ENCODE data around the gene FMO5.

FMO5 gene

DNA sequence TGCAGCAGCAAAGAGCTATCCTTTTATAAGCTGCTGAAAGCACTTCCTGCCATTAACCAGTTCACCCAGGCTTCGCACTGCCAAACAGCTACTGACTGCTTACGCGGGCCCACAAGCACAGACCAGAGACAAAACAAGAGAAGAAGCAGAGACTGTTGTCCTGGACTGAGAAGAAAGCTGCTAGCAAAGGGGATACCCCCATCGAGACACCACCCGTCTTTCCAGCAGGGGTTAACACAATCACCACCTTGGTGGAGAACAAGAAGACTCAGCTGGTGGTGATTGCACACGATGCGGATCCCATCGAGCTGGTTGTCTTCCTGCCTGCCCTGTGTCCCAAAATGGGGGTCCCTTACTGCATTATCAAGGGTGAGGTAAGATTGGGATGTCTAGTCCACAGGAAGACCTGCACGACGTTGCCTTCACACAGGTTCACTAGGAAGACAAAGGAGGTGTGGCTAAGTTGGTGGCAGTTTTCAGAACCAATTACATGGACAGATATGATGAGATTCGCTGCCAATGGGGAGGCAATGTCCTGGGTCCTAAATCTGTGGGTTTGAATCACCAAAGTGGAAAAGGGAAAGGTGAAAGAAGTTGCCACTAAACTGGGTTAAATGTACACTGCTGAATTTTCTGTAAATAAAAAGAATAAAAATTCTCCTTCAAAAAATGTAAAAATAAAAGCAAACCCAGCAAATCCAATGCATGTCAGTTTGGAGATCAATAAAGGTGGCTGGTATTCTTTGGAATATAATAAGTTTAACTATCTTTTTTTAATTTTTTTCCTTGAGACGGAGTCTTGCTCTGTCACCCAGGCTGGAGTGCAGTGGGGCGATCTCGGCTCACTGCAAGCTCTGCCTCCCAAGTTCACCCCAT, 1.2 kb downstream of the FMO5 start:
- no peak for TF ChIP-seq YY1 (IDR thresholded peaks at IDR 0.05; ENCODE audit: insufficient read depth, insufficient read length)
- TF ChIP-seq ZNF274 (IDR thresholded peaks at IDR 0.05; ENCODE audit: low read depth, low read length) = no peak
- no peak for TF ChIP-seq SUZ12 (IDR thresholded peaks at IDR 0.05; ENCODE audit: extremely low read depth, insufficient read depth, insufficient read length)
- H3K9me3 ChIP-seq (ENCODE audit: insufficient read depth, low read length) = no peaks in the 10 kb centered on the region
- H3K27me3 ChIP-seq (ENCODE audit: insufficient read depth, insufficient read length) = peaks cover 28% of the 10 kb centered on the region
- H3K9ac ChIP-seq (ENCODE audit: insufficient read length, low read depth) = no peak overlapping the region
- DNase-seq (ENCODE audit: low read depth, low spot score) = no peak
- H3K4me3 ChIP-seq (ENCODE audit: insufficient read length, low read depth) = no peak overlapping the region
- no peaks in the 10 kb centered on the region for H3K4me1 ChIP-seq (ENCODE audit: insufficient read depth, insufficient read length)
- no peaks in the 10 kb centered on the region for H3K36me3 ChIP-seq (ENCODE audit: insufficient read depth, insufficient read length, low read length)

DNA sequence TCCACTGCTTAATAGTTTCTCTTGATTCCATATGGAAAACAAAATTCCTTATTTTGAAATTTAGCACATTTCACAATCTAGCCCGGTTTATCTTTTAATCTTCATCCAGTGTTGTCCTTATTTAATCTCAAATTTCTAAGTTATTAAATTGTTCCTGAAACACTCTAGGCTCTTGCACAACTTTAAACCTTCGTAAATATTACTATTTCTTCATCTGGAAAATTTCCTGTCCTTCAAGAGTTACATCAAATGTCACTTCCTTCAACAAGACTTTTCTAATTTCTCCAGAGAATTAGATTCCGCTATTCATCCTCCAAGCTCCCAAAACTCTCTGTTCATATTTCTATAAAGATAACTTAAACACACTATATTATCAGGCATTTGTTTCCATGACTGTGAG, 6.5 kb downstream of the FMO5 start:
- H3K36me3 ChIP-seq (ENCODE audit: insufficient read depth, insufficient read length, low read length) = no peaks in the 10 kb centered on the region
- no peak overlapping the region for H3K4me3 ChIP-seq (ENCODE audit: insufficient read length, low read depth)
- no peaks in the 10 kb centered on the region for H3K4me1 ChIP-seq (ENCODE audit: insufficient read depth, insufficient read length)
- H3K9ac ChIP-seq (ENCODE audit: insufficient read length, low read depth) = no peak overlapping the region
- no peak for DNase-seq (ENCODE audit: low read depth, low spot score)
- TF ChIP-seq YY1 (IDR thresholded peaks at IDR 0.05; ENCODE audit: insufficient read depth, insufficient read length) = no peak
- TF ChIP-seq SUZ12 (IDR thresholded peaks at IDR 0.05; ENCODE audit: extremely low read depth, insufficient read depth, insufficient read length) = no peak
- TF ChIP-seq ZNF274 (IDR thresholded peaks at IDR 0.05; ENCODE audit: low read depth, low read length) = no peak
- H3K27me3 ChIP-seq (ENCODE audit: insufficient read depth, insufficient read length) = no peaks in the 10 kb centered on the region
- H3K9me3 ChIP-seq (ENCODE audit: insufficient read depth, low read length) = no peaks in the 10 kb centered on the region

DNA sequence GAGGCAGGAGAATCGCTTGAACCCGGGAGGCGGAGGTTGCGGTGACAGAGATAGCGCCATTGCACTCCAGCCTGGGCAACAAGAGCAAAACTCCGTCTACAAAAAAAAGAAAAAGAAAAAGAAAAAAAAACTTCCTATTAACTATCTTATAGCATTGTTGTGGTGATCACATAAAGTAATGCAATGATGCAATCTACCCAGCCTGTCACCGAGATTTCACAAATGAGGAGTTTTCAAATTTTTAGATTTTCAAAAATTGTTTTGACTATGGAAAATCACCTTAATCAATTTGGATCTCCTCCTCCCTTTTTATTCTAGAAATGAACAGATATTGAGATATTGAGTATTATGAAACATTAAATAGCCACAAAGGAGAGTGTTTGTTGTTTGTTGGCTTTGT, 8.0 kb downstream of the FMO5 start:
- no peak for TF ChIP-seq YY1 (IDR thresholded peaks at IDR 0.05; ENCODE audit: insufficient read depth, insufficient read length)
- TF ChIP-seq SUZ12 (IDR thresholded peaks at IDR 0.05; ENCODE audit: extremely low read depth, insufficient read depth, insufficient read length) = no peak
- TF ChIP-seq ZNF274 (IDR thresholded peaks at IDR 0.05; ENCODE audit: low read depth, low read length) = no peak
- no peak for DNase-seq (ENCODE audit: low read depth, low spot score)
- H3K4me3 ChIP-seq (ENCODE audit: insufficient read length, low read depth) = no peak overlapping the region
- no peaks in the 10 kb centered on the region for H3K36me3 ChIP-seq (ENCODE audit: insufficient read depth, insufficient read length, low read length)
- no peaks in the 10 kb centered on the region for H3K4me1 ChIP-seq (ENCODE audit: insufficient read depth, insufficient read length)
- H3K27me3 ChIP-seq (ENCODE audit: insufficient read depth, insufficient read length) = no peaks in the 10 kb centered on the region
- H3K9ac ChIP-seq (ENCODE audit: insufficient read length, low read depth) = no peak overlapping the region
- no peaks in the 10 kb centered on the region for H3K9me3 ChIP-seq (ENCODE audit: insufficient read depth, low read length)

DNA sequence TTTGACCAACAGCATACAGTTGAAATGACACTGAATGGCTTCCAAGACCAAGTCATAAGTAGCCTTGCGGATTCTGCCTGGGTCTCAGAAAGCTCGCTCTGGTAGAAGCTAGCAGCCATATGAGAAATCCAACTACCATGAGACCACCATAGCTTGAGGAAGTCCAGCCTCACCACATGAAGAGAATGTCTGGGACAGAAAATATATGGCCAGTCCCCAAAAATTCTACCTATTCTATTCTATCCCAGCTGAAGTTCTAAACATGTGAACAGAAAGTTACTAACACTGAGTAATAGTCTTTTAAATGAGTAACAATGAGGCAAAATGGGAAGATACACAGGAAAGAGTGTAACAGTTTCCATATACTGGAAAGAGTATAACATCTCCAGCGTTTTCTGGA, 9.0 kb downstream of the FMO5 start:
- no peaks in the 10 kb centered on the region for H3K27me3 ChIP-seq (ENCODE audit: insufficient read depth, insufficient read length)

DNA sequence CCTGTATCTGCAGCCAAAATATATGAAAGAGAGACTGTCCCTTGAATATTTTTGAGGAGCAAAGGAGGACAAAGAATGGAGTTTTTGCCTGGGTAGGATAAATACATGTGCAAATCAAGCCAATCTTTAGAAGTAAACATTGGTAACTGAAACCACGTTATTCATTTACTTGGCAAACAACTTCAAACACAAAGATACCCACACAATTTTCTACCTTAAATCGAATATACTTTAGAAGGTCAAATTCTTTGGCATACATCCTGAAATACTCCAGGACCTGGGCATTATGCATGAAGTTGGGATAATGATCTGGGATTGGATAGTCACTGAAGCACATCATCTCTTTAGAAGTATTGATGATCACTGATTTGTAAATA, 9.6 kb downstream of the FMO5 start:
- TF ChIP-seq SUZ12 (IDR thresholded peaks at IDR 0.05; ENCODE audit: extremely low read depth, insufficient read depth, insufficient read length) (no peak), ZNF274 (IDR thresholded peaks at IDR 0.05; ENCODE audit: low read depth, low read length) (no peak), YY1 (IDR thresholded peaks at IDR 0.05; ENCODE audit: insufficient read depth, insufficient read length) (no peak)
- no peak for DNase-seq (ENCODE audit: low read depth, low spot score)
- H3K36me3 ChIP-seq (ENCODE audit: insufficient read depth, insufficient read length, low read length) = no peaks in the 10 kb centered on the region
- no peaks in the 10 kb centered on the region for H3K9me3 ChIP-seq (ENCODE audit: insufficient read depth, low read length)
- no peak overlapping the region for H3K4me3 ChIP-seq (ENCODE audit: insufficient read length, low read depth)
- H3K4me1 ChIP-seq (ENCODE audit: insufficient read depth, insufficient read length) = no peaks in the 10 kb centered on the region
- no peak overlapping the region for H3K9ac ChIP-seq (ENCODE audit: insufficient read length, low read depth)
- no peaks in the 10 kb centered on the region for H3K27me3 ChIP-seq (ENCODE audit: insufficient read depth, insufficient read length)

More for the DNA sequence above, 9.0 kb downstream of the FMO5 start:
- TF ChIP-seq YY1 (IDR thresholded peaks at IDR 0.05; ENCODE audit: insufficient read depth, insufficient read length) = no peak
- no peak for TF ChIP-seq ZNF274 (IDR thresholded peaks at IDR 0.05; ENCODE audit: low read depth, low read length)
- no peak for TF ChIP-seq SUZ12 (IDR thresholded peaks at IDR 0.05; ENCODE audit: extremely low read depth, insufficient read depth, insufficient read length)
- no peak overlapping the region for H3K9ac ChIP-seq (ENCODE audit: insufficient read length, low read depth)
- no peaks in the 10 kb centered on the region for H3K4me1 ChIP-seq (ENCODE audit: insufficient read depth, insufficient read length)
- no peak for DNase-seq (ENCODE audit: low read depth, low spot score)
- no peaks in the 10 kb centered on the region for H3K36me3 ChIP-seq (ENCODE audit: insufficient read depth, insufficient read length, low read length)
- no peaks in the 10 kb centered on the region for H3K9me3 ChIP-seq (ENCODE audit: insufficient read depth, low read length)
- no peak overlapping the region for H3K4me3 ChIP-seq (ENCODE audit: insufficient read length, low read depth)

DNA sequence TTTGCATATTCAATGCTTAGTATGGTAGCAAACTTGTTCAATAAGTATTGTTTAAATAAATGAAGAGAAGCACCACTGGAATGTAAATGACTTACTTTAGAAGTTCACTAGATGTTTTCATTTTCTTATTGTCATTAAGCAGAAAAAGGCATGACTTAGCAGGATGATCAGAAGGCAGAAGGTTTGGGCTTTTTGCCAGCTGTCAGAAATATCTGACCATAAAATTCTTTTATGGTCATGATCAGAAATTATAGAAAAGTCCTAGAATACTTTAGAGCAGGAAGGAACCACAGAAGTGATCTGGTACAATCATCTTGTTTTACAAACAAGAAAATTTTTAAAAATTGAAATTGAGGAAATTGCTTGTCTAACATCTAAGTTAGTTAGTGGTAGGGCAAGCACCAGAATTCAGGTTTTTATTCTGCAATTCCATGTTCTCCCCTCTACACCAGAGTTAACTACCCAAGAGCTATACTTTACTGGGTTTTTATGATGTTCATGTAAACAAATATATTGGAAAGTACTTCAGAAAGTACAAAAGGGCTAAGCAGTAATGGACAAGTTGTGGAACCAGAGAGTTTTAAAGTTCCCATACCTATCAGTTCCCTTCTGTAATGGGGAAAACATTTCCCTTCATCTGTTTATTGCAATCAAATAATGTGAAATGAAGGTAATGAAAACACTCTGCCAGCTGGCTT, 10.1 kb downstream of the FMO5 start:
- Histone ChIP-seq H3K4me3 (ENCODE audit: insufficient read length, low read depth) (no peak overlapping the region), H3K9ac (ENCODE audit: insufficient read length, low read depth) (no peak overlapping the region), H3K27me3 (ENCODE audit: insufficient read depth, insufficient read length) (no peaks in the 10 kb centered on the region), H3K9me3 (ENCODE audit: insufficient read depth, low read length) (no peaks in the 10 kb centered on the region), H3K36me3 (ENCODE audit: insufficient read depth, insufficient read length, low read length) (no peaks in the 10 kb centered on the region), H3K4me1 (ENCODE audit: insufficient read depth, insufficient read length) (no peaks in the 10 kb centered on the region)
- TF ChIP-seq SUZ12 (IDR thresholded peaks at IDR 0.05; ENCODE audit: extremely low read depth, insufficient read depth, insufficient read length) (no peak), YY1 (IDR thresholded peaks at IDR 0.05; ENCODE audit: insufficient read depth, insufficient read length) (no peak), ZNF274 (IDR thresholded peaks at IDR 0.05; ENCODE audit: low read depth, low read length) (no peak)
- DNase-seq (ENCODE audit: low read depth, low spot score) = no peak

DNA sequence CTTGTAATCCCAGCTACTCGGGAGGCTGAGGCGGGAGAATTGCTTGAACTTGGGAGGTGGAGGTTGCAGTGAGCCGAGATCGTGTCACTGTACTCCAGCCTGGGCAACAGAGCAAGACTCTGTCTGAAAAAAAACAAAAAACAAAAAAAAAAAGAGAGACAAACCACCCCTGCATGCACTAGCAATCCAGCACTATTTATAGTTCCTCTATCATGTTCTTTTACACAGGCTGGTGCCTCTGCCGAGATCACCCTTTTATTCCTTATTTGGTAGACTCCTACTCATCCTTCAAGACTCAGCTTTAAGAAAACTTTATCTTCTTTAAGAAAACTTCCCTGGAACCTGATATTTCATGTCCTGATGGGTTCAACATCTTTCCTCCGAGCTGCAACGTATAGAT, 10.8 kb downstream of the FMO5 start:
- no peak overlapping the region for H3K9ac ChIP-seq (ENCODE audit: insufficient read length, low read depth)
- no peaks in the 10 kb centered on the region for H3K4me1 ChIP-seq (ENCODE audit: insufficient read depth, insufficient read length)
- TF ChIP-seq SUZ12 (IDR thresholded peaks at IDR 0.05; ENCODE audit: extremely low read depth, insufficient read depth, insufficient read length) (no peak), YY1 (IDR thresholded peaks at IDR 0.05; ENCODE audit: insufficient read depth, insufficient read length) (no peak), ZNF274 (IDR thresholded peaks at IDR 0.05; ENCODE audit: low read depth, low read length) (no peak)
- H3K27me3 ChIP-seq (ENCODE audit: insufficient read depth, insufficient read length) = no peaks in the 10 kb centered on the region
- H3K36me3 ChIP-seq (ENCODE audit: insufficient read depth, insufficient read length, low read length) = no peaks in the 10 kb centered on the region
- no peak for DNase-seq (ENCODE audit: low read depth, low spot score)
- H3K9me3 ChIP-seq (ENCODE audit: insufficient read depth, low read length) = no peaks in the 10 kb centered on the region
- no peak overlapping the region for H3K4me3 ChIP-seq (ENCODE audit: insufficient read length, low read depth)
